ENCODE results near the gene FAM89A. TPM values are rescaled to one million over a fixed set of nuclear protein-coding genes. Genes with fewer than 3 reads are reported as not detected.
A peak's percentile ranks its signal among the peaks of the same experiment; 100 is the strongest.

FAM89A gene
- total RNA-seq, 8 experiments from 2014 or later: 1.9 to 61.1 (median 5.3) TPM

DNA sequence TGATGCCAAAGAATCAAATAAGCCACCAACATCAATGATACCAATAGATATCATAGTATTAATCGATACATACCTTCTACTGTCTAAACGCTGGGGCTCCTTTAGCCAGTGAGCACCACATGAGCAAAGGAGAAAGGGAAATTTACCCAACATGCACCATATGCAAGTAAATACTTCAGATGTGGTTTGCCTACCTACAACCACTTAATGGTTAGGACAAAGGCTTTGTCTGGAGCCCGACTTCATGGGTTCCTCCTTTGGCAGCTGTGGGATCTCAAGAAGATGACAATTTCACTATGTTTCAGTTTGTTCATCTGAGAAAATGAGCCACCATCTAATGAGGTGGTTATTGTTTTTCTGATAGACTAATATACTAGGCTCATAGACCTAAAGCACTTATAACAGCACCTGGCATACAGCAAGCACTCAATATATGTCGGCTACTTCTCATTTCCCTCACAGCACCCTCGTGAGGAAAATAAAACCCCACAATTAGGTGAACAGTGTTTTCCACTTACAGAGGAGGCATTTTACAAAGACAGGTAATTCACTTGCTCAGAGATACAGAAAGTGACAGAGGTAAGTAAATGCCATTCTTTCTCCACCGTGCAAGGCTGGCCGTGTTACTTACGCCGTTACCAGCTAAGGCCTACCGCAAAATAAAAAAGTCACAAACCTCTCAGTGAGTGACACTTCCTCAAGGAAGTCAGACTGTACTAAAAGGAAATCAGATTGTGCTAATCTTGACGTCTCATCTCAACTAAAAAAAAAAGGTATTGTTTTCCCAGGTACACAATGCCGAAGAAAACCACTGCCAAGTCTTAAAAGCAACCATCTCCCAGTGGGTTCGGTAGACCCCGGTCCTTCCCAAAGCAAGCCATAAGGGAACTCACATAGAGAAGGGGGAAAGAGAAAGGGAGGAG lies 63.0 kb downstream of the FAM89A start:
- Histone ChIP-seq H3K27ac (peak overlapping the region; percentile 46 to 71), H3K4me1 (replicated peaks in 1 of 2) (peaks cover 6 to 17% of the 10 kb centered on the region in 2 donors), H3K4me3 (peak overlapping the region; percentile 54 to 93 (median 70))
- in situ Hi-C loops (cut with MboI; ENCODE audit: low pct_unique_long_range_greater_than_20kb in 2 of 9, low sequenced_read_pairs in 9 of 9, unreplicated experiment in 9 of 9): no loop called here
- ATAC-seq (replicated peaks in 6 of 8): no peak
- WGBS, 10 experiments: 77 to 98% (median 86%) methylated on average over 3 to 14 of the region's 14 CpGs

DNA sequence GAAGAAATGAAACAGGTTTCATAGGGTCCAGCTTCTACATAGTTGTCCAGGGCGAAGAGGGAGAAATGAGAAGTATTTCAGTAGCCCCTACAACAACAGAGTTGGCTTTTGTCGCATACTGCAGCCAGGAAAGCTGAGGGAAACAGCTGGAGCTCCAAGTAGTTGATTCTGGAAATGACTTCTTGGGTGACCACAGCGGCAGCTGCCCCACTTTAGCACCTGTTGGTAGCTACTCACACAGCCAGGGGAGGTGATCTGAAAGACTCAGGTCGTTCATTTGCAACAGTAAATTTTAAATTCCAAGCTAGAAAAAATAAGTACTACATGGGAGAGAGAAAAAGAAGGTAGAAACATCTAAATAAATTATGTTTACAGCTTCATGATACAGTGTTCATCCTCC lies 63.7 kb downstream of the FAM89A start:
- no peak overlapping the region for H3K27ac ChIP-seq
- in situ Hi-C loops (cut with MboI; ENCODE audit: low pct_unique_long_range_greater_than_20kb in 2 of 9, low sequenced_read_pairs in 9 of 9, unreplicated experiment in 9 of 9): no loop called here
- H3K4me1 ChIP-seq (replicated peaks in 1 of 2): peaks cover 6 to 20% of the 10 kb centered on the region in 2 donors
- ATAC-seq (replicated peaks in 6 of 8): no peak
- no peak overlapping the region for H3K4me3 ChIP-seq
- WGBS, 10 experiments: 60 to 100% (median 96%) methylated on average over 1 to 3 of the region's 4 CpGs

DNA sequence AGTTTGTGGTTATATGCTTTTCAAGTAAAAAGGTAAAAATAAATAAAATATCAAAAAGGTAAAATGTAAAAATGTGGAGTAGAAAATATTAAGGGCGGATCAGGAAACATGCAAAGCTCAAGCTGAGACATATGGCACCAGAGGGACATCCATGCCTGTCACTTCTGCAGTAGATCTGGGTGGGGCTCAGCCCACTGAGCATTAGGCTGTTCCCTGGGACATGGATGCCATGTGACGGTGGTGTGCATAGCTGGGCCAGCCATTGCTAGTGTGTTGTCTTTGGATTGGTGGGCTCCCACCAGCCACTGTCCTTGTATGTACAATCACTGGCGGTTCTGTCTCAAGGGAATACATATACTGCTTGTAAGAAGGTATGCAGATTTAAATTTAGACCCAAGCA lies 64.4 kb downstream of the FAM89A start:
- in situ Hi-C loops (cut with MboI; ENCODE audit: low pct_unique_long_range_greater_than_20kb in 2 of 9, low sequenced_read_pairs in 9 of 9, unreplicated experiment in 9 of 9): no loop called here
- 50 to 100% (median 86%) methylated on average over 1 to 3 of the region's 3 CpGs; no CpG with 5 or more reads in 2 of the 10 experiments for WGBS, 10 experiments
- peaks cover 6 to 20% of the 10 kb centered on the region in 2 donors for H3K4me1 ChIP-seq (replicated peaks in 1 of 2)
- no peak for ATAC-seq (replicated peaks in 6 of 8)
- H3K27ac ChIP-seq: no peak overlapping the region
- no peak overlapping the region for H3K4me3 ChIP-seq

DNA sequence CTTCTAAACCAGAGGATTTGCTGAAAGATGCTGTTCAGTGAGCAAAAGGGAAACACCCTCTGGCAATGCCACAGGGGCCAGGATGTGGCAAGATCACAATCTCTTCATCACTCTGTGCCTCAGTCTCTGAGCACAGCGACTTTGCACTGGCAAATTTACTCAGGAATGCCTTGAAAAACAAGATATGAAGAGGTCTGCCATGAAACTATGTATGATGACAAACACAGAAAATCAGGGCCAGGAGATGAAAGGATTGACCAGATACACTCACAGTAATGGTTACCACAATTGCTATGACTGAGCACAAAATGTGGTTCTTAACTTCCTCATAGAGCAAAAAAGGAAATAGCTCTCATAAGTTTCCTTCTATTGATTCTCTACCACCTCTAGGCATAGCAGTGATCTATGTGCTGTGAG lies 67.2 kb downstream of the FAM89A start:
- H3K27ac ChIP-seq: no peak overlapping the region
- in situ Hi-C loops (cut with MboI; ENCODE audit: low pct_unique_long_range_greater_than_20kb in 2 of 9, low sequenced_read_pairs in 9 of 9, unreplicated experiment in 9 of 9): no loop called here
- 40 to 100% (median 80%) methylated on average over 1 of the region's 1 CpG; no CpG with 5 or more reads in 3 of the 10 experiments for WGBS, 10 experiments

DNA sequence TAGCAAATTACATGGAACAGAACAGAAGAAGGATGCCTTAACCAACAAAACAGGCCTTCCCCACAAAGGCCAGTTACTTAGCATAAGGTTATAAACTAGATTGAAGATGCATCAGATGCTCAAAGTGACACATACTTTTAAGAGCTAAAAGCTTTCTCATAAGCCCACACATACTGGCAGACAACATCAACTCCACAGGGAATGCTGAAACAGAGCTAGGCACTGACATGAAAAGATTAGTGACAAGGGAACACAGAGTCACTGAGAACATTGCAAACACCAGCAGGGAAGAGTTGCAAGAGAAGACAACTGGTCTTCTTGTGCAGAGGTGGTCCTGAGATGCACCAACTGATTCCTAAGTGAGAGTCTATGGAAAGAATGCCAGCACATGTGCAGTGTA lies 68.3 kb downstream of the FAM89A start:
- ATAC-seq (replicated peaks in 6 of 8): peak in 1 of 8 experiments; percentile 46
- H3K27ac ChIP-seq: no peak overlapping the region
- no peak overlapping the region for H3K4me3 ChIP-seq
- in situ Hi-C loops (cut with MboI; ENCODE audit: low pct_unique_long_range_greater_than_20kb in 2 of 9, low sequenced_read_pairs in 9 of 9, unreplicated experiment in 9 of 9): no loop called here
- H3K4me1 ChIP-seq (replicated peaks in 1 of 2): peaks cover 0 to 3% of the 10 kb centered on the region in 2 donors

More for the DNA sequence above, 67.2 kb downstream of the FAM89A start:
- H3K4me3 ChIP-seq: no peak overlapping the region
- peaks cover 6 to 12% of the 10 kb centered on the region in 2 donors for H3K4me1 ChIP-seq (replicated peaks in 1 of 2)
- ATAC-seq (replicated peaks in 6 of 8): no peak

DNA sequence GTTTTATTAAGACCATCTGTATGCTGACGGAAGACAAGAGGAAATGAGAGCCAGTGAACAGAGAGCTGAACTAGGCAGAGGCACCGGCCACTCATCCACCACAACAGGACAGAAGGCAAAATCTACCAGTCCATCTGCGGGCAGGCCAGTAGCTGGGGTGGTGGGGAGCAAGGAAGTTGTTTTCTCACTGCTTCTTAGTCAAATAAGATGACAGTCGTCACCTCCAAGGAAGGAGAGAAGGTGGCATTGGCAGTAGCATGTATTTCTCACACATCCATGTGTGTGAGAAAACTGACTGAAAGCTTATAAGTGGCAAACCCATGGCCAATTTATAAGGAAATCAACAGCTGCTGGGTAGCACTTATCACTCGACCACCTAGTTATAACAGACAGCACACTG lies 69.6 kb downstream of the FAM89A start:
- Histone ChIP-seq H3K4me1 (replicated peaks in 1 of 2) (peaks cover 0 to 3% of the 10 kb centered on the region in 2 donors), H3K27ac (no peak overlapping the region), H3K4me3 (no peak overlapping the region)
- in situ Hi-C loops (cut with MboI; ENCODE audit: low pct_unique_long_range_greater_than_20kb in 2 of 9, low sequenced_read_pairs in 9 of 9, unreplicated experiment in 9 of 9): no loop called here
- ATAC-seq (replicated peaks in 6 of 8): no peak
- 76 to 100% (median 91%) methylated on average over 1 to 5 of the region's 5 CpGs; no CpG with 5 or more reads in 2 of the 10 experiments for WGBS, 10 experiments

Other genes with a start within 250 kb of the FAM89A start
- 10 to 100 TPM; 10.5 to 62.8 (median 38.9) TPM for gene C1orf198, start 171.7 kb downstream of the FAM89A start, total RNA-seq
- gene TTC13, start 61.4 kb downstream of the FAM89A start, total RNA-seq: 10 to 100 TPM in 7 of 8 experiments, 1 to 10 TPM in 1; 9.8 to 36.9 (median 24.8) TPM
- 10 to 100 TPM; 25.6 to 40.8 (median 29.0) TPM for gene ARV1, start 61.2 kb downstream of the FAM89A start, total RNA-seq
- 10 to 100 TPM in 4 of 8 experiments, 1 to 10 TPM in 2, under 1 TPM in 2; 0.18 to 21.8 (median 9.5) TPM for gene TRIM67, start 121.8 kb upstream of the FAM89A start, total RNA-seq
- 10 to 100 TPM; 25.2 to 72.6 (median 47.1) TPM for gene GNPAT, start 201.0 kb upstream of the FAM89A start, total RNA-seq

All from motor neuron (in vitro differentiated cells).